GM21360 (cell line): ENCODE results near the gene ZNF432.
"Not testable (repeated sequence)": the region's sequence is repeated elsewhere in the genome, so short reads cannot be mapped to it uniquely, and the experiment has no call there.

Experiments
- ATAC-seq: cut with Tn5 transposase; IDR thresholded peaks from one replicate; pipeline ENCODE4 v1.9.1; 2021; ENCODE audit warnings: mild to moderate bottlenecking, moderate library complexity; ENCODE audit not compliant: unreplicated experiment

Gene ZNF432

DNA sequence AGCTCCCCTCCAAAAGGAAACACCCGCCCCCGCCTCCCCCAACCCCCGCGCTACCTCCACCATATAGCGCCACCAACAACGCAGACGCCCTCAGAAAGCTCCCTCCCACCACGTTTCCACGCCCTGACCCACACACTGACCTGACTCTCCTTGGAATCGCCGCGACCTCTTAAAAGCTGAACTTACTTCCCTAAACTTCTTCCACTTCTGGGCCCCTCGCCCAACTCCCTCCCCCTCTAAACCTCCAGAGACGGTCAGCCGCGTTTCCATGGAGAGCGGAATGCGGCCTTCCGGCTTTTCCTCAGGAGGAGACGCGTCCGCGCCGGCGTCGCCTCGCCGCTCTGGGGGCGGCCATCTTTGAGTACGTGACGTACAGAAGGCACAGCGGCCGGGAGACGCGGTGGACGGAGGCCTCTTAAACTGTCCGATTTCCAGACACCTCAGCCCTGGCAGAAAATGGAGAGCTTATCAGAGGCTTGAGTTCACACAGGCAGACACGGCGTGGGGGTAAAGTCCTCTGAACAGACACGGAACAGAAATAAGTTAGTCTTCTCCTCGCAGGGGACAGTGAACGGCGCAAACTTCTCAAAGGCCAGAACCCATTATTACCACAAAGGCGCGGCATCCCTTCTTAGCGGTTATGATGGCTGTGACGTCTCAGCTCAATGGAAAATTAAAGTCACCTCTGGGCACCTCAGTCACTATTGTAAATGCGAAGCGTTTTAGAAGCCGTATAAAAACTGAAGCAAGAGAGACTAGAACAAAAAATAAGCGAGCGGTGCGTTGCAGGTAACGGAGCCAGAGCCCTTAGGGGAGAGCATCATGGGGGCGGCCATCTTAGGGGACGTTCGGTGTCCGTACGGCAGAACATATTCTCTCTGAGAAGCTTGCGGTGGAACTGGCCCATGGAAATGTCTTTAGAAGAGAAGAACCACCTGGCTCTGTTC is at the start of gene ZNF432:
Gene ZNF432, minus strand, starts transcription at position 284 of the 947 bp plus-strand sequence. CDS start 1,970 bp downstream, outside the sequence.
- peak; percentile 80 for ATAC-seq

GRCh38 chr19:52096416-52096815 is 47.8 kb upstream of the ZNF432 start:
- ATAC-seq = not testable (repeated sequence)

DNA sequence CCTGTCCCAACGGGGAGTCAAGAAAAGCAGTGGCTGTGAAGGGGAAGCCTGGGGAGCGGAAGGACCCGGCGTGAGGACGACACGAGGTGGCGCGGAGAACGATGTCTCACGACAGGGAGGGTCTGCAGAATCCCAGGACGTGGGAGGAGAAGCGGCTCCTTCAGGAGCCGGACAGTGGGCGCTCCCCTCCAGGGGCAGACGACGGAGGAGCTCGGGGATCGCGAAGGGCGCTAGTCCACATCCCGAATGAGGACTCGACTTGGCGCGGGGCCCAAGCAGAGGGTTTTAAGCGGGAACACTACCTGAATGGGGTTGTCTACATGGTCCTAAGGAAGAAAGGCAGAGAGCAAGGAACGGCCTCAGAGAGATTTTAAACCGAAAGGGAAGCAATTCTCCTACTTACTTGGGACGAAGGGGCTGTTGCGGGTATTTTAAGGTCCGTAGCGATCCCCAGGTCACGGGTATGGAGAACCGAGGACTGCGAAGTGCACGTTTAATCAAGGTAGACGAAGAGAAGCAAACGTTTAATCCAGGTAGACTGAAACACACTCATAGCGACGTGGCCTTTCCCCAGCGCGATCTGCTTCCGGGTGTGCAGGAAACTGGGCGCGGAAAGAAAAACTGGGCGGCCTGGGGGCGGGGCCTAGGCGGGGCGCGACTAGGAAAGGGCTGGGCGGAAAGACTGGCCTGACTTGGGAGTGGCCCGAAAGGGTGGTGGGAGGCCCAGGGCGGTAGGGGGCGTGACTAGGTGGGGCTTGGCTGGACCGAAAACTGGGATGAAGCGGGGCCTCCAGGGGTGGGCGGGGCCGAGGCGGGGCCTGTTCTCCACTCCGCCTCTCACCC is 46.8 kb upstream of the ZNF432 start, which contains the start of gene ZNF841:
Gene ZNF841, minus strand, starts transcription at position 594 of the 843 bp plus-strand sequence. CDS start 10,964 bp downstream, outside the sequence.
- peak; percentile 95 for ATAC-seq

DNA sequence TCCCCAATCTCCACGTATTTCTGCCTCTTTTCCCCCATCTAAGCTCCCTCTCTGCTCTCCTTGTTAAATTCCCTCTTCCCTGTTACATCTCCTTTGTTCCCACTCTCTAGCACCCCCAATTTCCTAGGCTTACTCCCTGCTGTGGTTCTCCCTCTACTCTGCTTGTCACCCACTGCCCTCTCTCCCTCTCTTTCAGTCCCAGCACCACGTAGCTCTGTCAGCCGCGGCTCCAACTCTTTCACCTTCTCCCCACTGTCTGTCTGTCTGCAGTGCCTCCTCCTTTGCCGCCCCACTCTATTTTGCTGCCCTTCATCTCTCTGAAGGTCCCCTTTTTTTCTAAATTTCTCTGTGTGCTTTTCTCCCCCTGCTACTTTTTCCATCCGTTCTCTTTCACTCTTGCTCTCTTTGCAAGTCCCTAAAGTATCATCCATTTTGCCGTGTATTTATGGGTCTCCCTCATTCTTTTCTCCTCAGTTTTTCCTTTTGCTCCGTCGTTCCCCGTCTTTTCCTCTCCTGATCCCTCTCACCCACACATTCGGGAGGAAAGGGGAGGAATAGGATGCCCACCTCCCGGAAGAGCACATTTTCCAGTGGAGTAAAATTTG is 46.0 kb upstream of the ZNF432 start:
- ATAC-seq = no peak

GRCh38 chr19:52086481-52086880 is 37.8 kb upstream of the ZNF432 start:
- ATAC-seq = no peak

DNA sequence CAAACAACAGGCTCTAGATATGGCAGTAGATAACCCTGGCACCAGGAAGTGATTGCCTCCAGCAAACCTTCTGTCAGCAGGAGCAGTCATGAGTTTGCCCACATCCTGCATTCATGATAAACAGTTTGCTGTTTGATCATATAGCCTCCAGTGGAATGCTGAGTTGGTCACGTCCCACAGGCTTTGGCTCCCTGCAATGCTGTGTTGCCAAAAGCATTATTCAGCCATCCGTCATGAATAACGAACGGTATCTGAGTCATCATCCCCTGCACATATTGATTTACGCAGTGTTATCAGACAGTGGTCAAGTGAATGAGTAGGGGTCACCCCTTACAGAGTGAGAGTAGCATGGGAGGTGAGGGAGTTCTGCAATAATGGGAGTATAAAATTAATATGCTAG is 21.9 kb upstream of the ZNF432 start:
- ATAC-seq = no peak

GRCh38 chr19:52069653-52070052 is 21.0 kb upstream of the ZNF432 start:
- no peak for ATAC-seq

DNA sequence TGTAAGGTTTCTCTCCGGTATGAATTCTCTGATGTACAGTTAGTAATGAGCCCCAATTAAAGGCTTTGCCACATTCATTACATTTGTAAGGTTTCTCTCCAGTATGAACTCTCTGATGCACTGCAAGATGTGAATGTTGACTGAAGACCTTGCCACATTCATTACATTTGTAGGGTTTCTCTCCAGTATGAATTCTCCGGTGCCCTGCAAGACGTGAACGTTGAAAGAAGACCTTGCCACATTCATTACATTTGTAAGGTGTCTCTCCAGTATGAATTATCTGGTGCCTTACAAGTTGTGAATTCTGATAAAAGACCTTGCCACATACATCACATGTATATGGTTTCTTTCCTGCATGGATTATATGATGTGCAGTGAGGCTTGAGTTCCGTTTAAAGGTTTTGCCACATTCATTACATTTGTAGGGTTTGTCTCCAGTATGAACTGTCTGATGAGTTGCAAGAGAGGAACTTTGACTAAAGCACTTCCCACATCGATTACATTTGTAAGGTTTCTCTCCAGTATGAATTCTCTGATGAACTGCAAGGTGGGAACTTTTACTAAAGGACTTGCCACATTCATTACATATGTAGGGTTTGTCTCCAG is 17.7 kb upstream of the ZNF432 start:
- no peak for ATAC-seq

DNA sequence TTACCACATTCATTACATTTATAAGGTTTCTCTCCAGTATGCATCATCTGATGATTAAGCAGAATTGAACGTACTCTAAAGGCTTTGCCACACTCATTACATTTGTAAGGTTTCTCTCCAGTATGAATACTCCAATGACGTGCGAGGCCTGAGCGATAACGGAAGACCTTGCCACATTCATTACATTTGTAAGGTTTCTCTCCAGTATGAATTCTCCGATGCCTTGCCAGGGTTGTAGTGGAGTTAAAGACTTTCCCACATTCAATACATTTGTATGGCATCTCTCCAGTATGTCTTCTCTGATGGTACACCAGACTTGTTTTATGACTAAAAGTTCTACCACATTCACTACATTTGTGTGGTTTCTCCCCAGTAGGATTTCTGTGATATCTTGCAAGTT is 16.8 kb upstream of the ZNF432 start:
- ATAC-seq = no peak

GRCh38 chr19:52056480-52056879 is 7.8 kb upstream of the ZNF432 start:
- ATAC-seq = not testable (repeated sequence)

DNA sequence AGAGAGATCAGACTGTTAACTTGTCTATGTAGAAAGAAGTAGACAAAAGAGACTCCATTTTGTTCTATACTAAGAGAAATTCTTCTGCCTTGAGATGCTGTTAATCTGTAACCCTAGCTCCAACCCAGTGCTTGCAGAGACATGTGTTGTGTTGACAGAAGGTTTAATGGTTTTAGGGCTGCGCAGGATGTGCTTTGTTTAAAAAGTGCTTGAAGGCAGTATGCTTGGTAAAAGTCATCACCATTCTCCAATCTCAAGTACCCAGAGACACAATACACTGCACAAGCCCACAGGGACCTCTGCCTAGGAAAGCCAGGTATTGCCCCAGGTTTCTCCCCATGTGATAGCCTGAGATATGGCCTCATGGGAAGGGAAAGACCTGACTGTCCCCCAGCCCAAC is 3.1 kb upstream of the ZNF432 start:
- ATAC-seq = not testable (repeated sequence)

- ATAC-seq = no peak
Measured at GRCh38 chr19:52039169-52039568, 9.5 kb downstream of the ZNF432 start.

DNA sequence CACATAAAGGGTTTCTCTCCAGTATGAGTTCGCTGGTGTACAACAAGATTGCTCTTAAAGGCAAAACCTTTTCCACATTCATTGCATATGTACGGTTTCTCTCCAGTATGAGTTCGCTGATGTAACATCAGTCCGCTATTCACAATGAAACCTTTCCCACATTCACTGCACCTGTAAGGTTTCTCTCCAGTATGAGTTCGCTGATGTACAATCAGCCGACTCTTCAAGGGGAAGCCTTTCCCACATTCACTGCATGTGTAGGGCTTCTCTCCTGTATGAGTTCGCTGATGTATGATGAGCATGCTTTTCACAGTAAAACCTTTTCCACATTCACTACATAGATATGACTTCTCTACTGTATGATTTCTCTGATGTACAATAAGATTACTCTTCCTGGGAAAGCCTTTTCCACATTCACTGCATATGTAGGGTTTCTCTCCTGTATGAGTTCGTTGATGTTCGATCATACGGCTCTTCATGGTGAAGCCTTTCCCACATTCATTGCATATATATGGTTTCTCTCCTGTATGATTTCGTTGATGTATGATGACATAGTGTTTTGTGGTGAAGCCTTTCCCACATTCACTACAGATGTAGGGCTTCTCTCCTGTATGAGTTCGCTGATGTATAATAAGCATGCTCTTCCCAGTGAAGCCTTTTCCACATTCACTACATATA is 14.4 kb downstream of the ZNF432 start:
- ATAC-seq = no peak

DNA sequence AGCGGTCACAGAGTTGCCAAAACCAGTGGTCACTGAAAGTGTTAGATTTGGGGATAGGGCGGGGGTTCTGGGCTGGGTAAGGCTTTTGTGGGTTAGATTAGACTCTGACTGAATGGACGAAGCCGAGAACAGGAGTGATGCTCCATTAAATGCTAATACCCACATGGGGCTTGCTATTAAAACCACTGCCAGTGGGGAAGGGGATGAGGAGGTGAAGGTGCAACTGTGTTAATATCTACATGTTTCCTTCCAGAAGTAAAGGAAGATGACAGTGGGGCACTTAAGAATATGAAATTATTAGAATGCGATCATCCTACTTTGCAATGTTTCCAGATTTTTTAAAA is 19.9 kb downstream of the ZNF432 start:
- no peak for ATAC-seq

DNA sequence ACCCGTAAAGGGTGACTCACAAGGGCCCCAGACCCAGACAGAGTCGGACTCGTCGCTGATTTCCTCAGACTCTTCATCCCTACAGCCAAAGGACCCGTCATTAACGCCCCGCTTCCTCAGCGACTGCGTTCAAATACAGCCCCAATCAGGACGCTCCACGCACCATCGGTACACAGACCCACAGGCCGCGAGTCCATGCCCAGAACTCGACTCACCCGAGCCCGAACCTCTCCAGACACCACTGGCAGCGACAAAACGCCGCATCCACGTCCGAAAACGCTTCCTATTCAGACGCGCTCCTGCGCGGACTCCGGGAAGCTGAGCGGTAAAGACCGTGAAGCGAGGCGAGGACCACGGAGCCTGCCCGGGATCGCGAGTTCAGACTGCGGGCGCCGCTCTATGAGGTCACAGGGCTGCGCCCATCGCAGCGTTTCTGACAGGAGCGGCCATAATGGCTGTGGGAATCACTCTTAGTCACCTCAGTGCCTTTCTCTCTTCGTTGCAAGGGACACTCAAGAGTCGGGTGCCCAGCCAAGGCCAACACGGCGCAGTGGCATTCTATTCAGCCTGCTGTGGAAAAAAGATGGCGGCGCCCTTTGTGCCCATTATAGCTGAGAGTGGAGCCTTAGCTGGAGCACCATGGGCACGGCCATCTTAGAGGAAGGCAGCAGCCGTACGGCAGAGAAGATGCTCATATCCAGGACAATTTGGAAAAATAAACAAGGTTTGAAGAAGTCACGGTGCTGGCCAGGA is 20.4 kb downstream of the ZNF432 start, which contains the start of gene ZNF614:
Gene ZNF614, minus strand, starts transcription at position 353 of the 753 bp plus-strand sequence. CDS start 2,634 bp downstream, outside the sequence.
- peak; percentile 81 for ATAC-seq

- not testable (repeated sequence) for ATAC-seq
Measured at GRCh38 chr19:52026255-52026990, 22.2 kb downstream of the ZNF432 start.

- not testable (repeated sequence) for ATAC-seq
Measured at GRCh38 chr19:52024478-52024877, 24.2 kb downstream of the ZNF432 start.

- no peak for ATAC-seq
Measured at GRCh38 chr19:52022193-52022592, 26.4 kb downstream of the ZNF432 start.

- no peak for ATAC-seq
Measured at GRCh38 chr19:52020506-52020905, 28.1 kb downstream of the ZNF432 start.
